HS-27A (cell line): Measurements from ENCODE around the gene ZNF709.
"Not testable (repeated sequence)": the region's sequence is repeated elsewhere in the genome, so short reads cannot be mapped to it uniquely, and the experiment has no call there.

Experiments
- DNase-seq: peaks from one replicate; pipeline ENCODE4 v3.0.0-alpha.2; 2012; ENCODE audit warnings: low read depth, missing footprints

The ZNF709 gene

GRCh38 chr19:12484371-12485051 lies at the start of gene ZNF709:
TSS of gene ZNF709 (minus strand) at chr19:12484816. CDS start at chr19:12484657, 159 bp downstream.
- DNase-seq = peak; percentile 51

DNA sequence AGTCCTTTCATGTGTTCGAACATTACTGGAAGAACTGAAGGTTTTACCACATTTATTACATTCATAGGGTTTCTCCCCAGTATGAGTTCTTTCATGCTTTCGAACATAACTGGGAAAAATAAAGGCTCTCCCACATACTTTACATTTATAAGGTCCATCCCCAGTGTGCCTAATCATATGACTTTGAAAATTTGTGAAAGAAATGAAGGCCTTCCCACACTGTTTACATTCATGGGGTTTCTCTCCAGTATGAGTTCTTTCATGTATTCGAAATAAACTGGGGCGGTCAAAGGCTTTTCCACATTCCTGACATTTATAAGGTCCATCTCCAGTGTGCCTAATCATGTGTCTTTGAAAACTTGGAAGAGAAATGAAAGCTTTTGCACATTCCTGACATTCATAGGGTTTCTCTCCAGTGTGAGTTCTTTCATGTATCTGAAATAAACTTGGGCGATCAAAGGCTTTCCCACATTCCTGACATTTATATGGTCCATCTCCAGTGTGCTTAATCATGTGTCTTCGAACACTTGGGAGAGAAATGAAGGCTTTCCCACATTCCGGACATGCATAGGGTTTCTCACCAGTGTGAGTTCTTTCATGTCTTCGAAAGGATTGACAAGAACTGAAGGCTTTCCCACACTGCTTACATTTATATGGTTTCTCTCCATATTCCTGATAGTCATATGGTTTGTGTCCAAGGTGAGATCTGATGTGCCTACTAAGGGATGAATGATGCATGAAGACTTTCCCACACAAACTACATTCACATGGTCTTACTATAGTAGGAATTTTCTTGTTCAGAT lies 42.6 kb upstream of the ZNF709 start:
- DNase-seq = no peak

DNA sequence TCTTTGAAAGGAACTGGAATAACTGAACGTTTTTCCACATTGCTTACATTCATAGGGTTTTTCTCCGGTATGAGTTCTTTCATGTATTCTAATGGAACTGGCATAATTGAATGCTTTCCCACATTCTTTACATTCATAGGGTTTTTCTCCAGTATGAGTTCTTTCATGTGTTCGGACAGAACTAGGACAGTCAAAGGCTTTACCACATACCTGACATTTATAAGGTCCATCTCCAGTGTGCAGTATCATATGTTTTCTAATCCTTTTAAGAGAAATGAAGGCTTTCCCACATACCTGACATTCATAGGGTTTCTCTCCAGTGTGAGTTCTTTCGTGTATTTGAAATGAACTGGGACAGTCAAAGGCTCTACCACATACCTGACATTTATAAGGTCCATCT lies 41.9 kb upstream of the ZNF709 start:
- DNase-seq = no peak

- DNase-seq = no peak
Observed at GRCh38 chr19:12521996-12522395, 37.4 kb upstream of the ZNF709 start.

- no peak for DNase-seq
Observed at GRCh38 chr19:12513531-12514061, 29.0 kb upstream of the ZNF709 start.

- no peak for DNase-seq
Observed at GRCh38 chr19:12497032-12497431, 12.4 kb upstream of the ZNF709 start.

- DNase-seq = no peak
Observed at GRCh38 chr19:12496480-12496879, 11.9 kb upstream of the ZNF709 start.

DNA sequence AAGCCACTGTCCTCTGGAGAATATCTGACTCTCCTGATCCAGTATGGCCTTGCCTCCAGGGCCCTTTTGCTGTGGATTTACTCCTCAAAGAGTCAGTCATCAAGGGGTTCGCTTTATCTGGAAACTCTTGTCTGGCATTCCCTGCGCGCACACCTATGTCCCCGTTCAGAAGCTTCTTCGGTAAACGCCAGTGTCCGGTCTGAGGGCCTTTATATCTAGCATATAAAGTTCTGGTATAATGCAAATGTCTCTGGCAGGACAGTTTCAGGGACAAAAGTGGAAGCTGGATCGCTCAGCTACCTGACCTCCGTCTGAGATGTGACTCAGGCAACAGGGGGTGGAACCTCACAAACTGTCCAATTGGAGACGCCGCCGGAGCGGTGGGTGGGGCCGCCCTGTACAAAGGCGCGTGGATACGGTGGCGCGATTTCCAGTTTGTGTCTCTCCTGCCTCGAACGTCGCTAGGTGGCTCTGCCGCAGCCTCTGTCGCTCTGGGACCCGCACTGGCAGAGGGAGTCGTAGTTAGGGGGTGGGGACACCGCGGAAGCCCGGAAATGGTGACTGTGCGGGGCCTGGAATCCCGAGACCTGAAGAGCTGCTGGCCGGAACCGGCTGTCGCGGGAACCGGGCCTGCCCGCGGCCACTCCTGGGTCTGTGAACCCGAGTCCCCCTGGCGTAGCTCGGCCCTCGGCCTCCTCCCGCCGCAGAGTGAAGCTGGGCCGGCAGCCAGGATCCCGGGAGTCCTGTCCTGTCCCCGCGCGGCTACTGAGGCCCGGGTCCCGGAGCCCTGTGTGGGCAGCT lies 10.6 kb upstream of the ZNF709 start:
- DNase-seq = peak; percentile 76

- DNase-seq = no peak
Observed at GRCh38 chr19:12494260-12494860, 9.7 kb upstream of the ZNF709 start.

DNA sequence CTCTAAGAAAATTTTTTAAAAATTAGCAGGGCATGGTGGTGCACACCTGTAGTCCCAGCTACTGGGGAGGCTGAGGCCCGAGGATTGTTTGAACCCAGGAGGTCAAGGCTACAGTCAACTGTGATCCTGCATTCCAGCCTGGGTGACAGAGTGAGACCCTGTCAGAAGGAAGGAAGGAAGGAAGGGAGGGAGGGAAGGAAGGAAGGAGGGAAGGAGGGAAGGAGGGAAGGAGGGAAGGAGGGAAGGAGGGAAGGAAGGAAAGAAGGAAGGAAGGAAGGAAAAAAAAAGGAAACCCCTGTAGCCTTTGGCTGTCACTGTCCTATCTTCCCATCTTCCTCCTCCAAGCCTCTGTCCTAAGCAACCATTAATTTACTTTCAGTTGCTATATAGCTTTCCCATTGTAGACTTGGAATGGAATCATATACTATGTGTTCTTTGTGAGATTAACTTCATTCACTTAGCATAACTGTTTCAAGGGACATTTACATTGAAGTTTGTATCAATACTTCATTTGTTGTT lies 1.7 kb upstream of the ZNF709 start:
- DNase-seq = not testable (repeated sequence)

GRCh38 chr19:12485571-12485970 lies 955 bp upstream of the ZNF709 start:
- DNase-seq = no peak

- no peak for DNase-seq
Observed at GRCh38 chr19:12485052-12485416, 418 bp upstream of the ZNF709 start.

DNA sequence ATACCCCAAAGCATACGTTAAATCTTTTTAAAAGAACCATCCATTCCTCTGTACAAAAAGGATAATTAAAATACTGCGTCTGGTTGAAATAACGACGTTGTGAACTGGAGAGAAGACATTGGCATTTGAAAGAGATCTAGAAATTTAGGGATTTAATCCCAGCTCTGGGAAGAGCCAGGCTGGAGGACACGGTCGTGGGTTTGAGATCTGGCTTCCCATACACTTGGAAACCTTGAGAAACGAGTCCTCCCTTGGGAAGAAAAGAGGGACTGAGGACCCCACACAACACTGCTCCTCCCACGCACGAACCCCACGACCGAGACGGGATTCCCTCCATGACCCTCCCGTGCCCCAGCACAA lies 625 bp downstream of the ZNF709 start:
- DNase-seq = no peak

- no peak for DNase-seq
Observed at GRCh38 chr19:12482509-12482886, 2.1 kb downstream of the ZNF709 start.

GRCh38 chr19:12481781-12482508 lies 2.7 kb downstream of the ZNF709 start:
- DNase-seq = no peak

DNA sequence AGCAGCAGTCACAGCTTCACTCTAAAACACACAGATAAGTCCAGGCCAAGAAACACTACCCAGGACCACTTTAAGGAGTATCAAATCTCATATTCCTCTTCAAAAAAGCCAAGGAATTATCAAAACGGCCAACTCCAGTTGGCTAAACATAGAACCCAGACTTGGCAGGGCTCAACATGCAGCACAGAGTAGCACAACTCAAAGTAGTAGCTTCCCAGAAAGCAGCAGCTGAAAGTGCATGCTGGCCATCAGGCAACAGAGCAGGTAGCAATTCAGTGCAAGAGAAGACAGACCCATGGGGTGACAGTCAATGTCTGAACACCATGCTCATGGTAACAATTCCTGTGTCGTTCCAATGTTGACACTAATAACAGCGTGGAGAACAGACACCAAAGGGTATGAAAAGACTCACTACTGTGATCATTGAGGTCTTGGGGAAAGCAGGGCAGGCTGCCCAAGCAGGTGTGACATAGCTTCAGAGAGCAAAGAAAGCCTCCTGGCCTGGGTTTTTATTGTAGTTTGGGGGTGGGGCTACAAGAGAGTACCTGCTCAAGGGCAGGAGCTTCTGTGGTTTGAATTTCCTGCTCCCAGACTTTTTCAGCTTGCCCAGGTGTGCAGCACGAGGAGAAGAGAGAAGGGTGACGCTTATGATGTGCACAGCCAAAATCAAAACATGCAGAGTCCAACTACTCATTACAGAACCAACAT lies 6.2 kb downstream of the ZNF709 start:
- DNase-seq = no peak

DNA sequence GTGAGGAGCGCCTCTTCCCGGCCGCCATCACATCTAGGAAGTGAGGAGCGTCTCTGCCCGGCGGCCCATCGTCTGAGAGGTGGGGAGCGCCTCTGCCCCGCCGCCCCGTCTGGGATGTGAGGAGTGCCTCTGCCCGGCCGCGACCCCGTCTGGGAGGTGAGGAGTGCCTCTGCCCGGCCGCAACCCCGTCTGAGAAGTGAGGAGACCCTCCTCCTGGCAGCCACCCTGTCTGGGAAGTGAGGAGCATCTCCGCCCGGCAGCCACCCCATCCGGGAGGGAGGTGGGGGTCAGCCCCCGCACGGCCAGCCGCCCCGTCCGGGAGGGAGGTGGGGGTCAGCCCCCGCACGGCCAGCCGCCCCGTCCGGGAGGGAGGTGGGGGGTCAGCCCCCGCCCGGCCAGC lies 17.0 kb downstream of the ZNF709 start:
- not testable (repeated sequence) for DNase-seq

- DNase-seq = no peak
Observed at GRCh38 chr19:12465211-12465610, 19.4 kb downstream of the ZNF709 start.

DNA sequence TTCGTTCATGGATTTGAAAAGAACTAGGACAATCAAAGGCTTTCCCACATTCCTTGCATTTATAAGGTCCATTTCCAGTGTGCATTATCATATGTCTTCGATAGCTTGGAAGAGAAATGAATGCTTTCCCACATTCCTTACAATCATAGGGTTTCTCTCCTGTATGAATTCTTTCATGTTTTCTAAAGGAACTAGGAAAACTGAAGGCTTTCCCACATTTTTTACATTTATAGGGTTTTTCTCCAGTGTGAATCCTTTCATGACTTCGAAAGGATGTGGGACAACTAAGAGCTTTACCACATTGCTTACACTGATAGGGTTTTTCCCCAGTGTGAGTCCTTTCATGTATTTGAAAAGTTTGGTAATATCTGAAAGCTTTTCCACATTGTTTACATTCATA lies 19.8 kb downstream of the ZNF709 start:
- no peak for DNase-seq

DNA sequence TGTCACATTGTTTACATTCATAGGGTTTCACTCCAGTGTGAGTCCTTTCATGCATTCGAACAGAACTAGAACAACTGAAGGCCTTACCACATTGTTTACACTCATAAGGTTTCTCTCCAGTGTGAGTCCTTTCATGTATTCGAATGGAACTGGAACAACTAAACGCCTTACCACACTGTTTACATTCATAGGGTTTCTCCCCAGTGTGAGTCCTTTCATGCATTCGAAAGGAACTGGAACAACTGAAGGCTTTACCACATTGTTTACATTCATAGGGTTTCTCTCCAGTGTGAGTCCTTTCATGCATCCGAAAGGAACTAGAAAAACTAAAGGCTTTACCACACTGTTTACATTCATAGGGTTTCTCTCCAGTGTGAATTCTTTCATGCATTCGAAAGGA lies 20.5 kb downstream of the ZNF709 start:
- DNase-seq = not testable (repeated sequence)

DNA sequence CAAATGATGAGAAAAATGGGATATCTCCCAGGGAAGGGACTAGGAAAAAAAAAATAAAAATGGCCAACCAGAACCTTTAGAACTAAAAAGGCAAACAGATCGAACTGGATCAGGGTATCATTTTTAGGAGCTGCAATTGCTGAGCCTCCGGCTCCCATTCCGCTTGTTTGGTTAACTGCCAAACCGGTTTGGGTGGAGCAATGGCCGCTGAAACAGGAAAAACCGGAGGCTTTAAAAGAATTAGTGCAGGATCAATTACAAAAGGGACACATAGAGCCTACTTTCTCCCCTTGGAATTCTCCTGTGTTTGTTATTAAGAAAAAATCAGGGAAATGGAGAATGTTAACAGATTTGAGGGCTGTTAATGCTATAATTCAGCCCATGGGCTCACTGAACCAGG lies 31.1 kb downstream of the ZNF709 start:
- no peak for DNase-seq
